HepG2 (cell line): ENCODE results near the gene IFI35. TPM values are rescaled to one million over a fixed set of nuclear protein-coding genes. Genes with fewer than 3 reads are reported as not detected.
A peak's percentile ranks its signal among the peaks of the same experiment; 100 is the strongest.

Experiments used
- AGO1 ChIP-seq: fragments of 200-400 bp; formaldehyde crosslinking; IDR thresholded peaks from 2 replicates; pipeline ENCODE4 v1.6.1; 2017; ENCODE audit warnings: mild to moderate bottlenecking, low read depth, low read length, moderate library complexity; ENCODE audit not compliant: poor library complexity, severe bottlenecking
- KAT2B ChIP-seq: fragments of 150-350 bp; IDR thresholded peaks from 2 replicates; pipeline ENCODE4 v1.6.1; 2014; ENCODE audit warnings: low read depth, low read length, borderline replicate concordance
- MTERF4 ChIP-seq: sonication (generic); formaldehyde crosslinking; IDR thresholded peaks from 2 replicates; pipeline ENCODE4 v1.8.0; 2023; ENCODE audit warnings: mild to moderate bottlenecking, missing genetic modification reagents
- MXD4 ChIP-seq: IDR thresholded peaks from 2 replicates; pipeline ENCODE4 v1.6.1; 2016; ENCODE audit warnings: mild to moderate bottlenecking, missing biosample characterization, missing genetic modification reagents
- PCBP1 ChIP-seq: fragments of 200-400 bp; formaldehyde crosslinking; IDR thresholded peaks from 2 replicates; pipeline ENCODE4 v1.6.1; 2017; ENCODE audit warnings: mild to moderate bottlenecking, low read depth, low read length, borderline replicate concordance
- SMAD1 ChIP-seq: sonication (generic); formaldehyde crosslinking; IDR thresholded peaks from 2 replicates; pipeline ENCODE4 v1.4.0; 2020; ENCODE audit warnings: missing genetic modification reagents, low read depth, mild to moderate bottlenecking, borderline replicate concordance
- TARDBP ChIP-seq: sonication (generic); formaldehyde crosslinking; IDR thresholded peaks from 2 replicates; pipeline ENCODE4 v1.8.0; 2022; ENCODE audit warnings: mild to moderate bottlenecking, missing genetic modification reagents
- TCF12 ChIP-seq, 2 experiments: fragments of 450-650 bp in 1 of 2; sonication (generic) in 1 of 2; formaldehyde crosslinking in 1 of 2; IDR thresholded peaks; 2 replicates each; pipeline versions ENCODE4 v1.6.1 to v1.8.0; 2017 to 2022; ENCODE audit warnings: antibody characterized with exemption in 1 of 2, mild to moderate bottlenecking in 1 of 2, missing genetic modification reagents in 1 of 2, moderate library complexity in 1 of 2
- ZFP82 ChIP-seq: sonication (generic); formaldehyde crosslinking; IDR thresholded peaks from 2 replicates; pipeline ENCODE4 v1.5.1; 2020; ENCODE audit warnings: mild to moderate bottlenecking, missing genetic modification reagents, borderline replicate concordance
- ZNF143 ChIP-seq: sonication (generic); formaldehyde crosslinking; IDR thresholded peaks from 2 replicates; pipeline ENCODE4 v1.4.0; 2020; ENCODE audit warnings: missing genetic modification reagents
- ZNF232 ChIP-seq: sonication (generic); formaldehyde crosslinking; IDR thresholded peaks from 2 replicates; pipeline ENCODE4 v1.4.0; 2020; ENCODE audit warnings: missing genetic modification reagents, borderline replicate concordance
- ZNF263 ChIP-seq: sonication (generic); formaldehyde crosslinking; IDR thresholded peaks from 2 replicates; pipeline ENCODE4 v1.4.0; 2020; ENCODE audit warnings: missing genetic modification reagents
- ZNF3 ChIP-seq: IDR thresholded peaks from 2 replicates; pipeline ENCODE4 v1.7.0; 2017; ENCODE audit warnings: inconsistent platforms
- ZNF30 ChIP-seq: sonication (generic); formaldehyde crosslinking; IDR thresholded peaks from 2 replicates; pipeline ENCODE4 v1.5.0; 2020; ENCODE audit warnings: mild to moderate bottlenecking, missing genetic modification reagents
- ZNF563 ChIP-seq: sonication (generic); formaldehyde crosslinking; IDR thresholded peaks from 2 replicates; pipeline ENCODE4 v1.8.0; 2022; ENCODE audit warnings: mild to moderate bottlenecking, moderate library complexity, missing genetic modification reagents
- ZNF615 ChIP-seq: sonication (generic); formaldehyde crosslinking; IDR thresholded peaks from 2 replicates; pipeline ENCODE4 v1.5.0; 2020; ENCODE audit warnings: mild to moderate bottlenecking, missing genetic modification reagents, borderline replicate concordance
- ZNF709 ChIP-seq: sonication (generic); formaldehyde crosslinking; IDR thresholded peaks from 2 replicates; pipeline ENCODE4 v1.5.0; 2020; ENCODE audit warnings: mild to moderate bottlenecking, missing genetic modification reagents
- ZNF792 ChIP-seq: IDR thresholded peaks from 2 replicates; pipeline ENCODE4 v1.6.1; 2016
- ZNF841 ChIP-seq: sonication (generic); formaldehyde crosslinking; IDR thresholded peaks from 2 replicates; pipeline ENCODE4 v1.8.1; 2023; ENCODE audit warnings: missing genetic modification reagents, borderline replicate concordance
- ZSCAN9 ChIP-seq: IDR thresholded peaks from 2 replicates; pipeline ENCODE4 v1.6.1; 2016; ENCODE audit warnings: borderline replicate concordance
- polyA plus RNA-seq, 8 experiments: library from polyadenylated mRNA; depleted of rRNA in 3 of 8; stranded (reverse) in 7 of 8; unstranded in 1 of 8; fragments of >200 nt; fragmentation: Illumina TruSeq in 4 of 8; extraction: Trizol in 4 of 8; gene quantifications; 2 replicates each; pipeline versions ENCODE4 v1.2.1 to v1.2.3, GENCODE V29; 2011 to 2016; ENCODE audit warnings: low read depth in 4 of 8, missing spikeins in 1 of 8, mixed read lengths in 1 of 8; ENCODE audit not compliant: insufficient read depth in 1 of 8
- total RNA-seq, 5 experiments: library from RNA; depleted of rRNA; stranded (reverse); fragments of >200 nt; fragmentation: Illumina TruSeq; extraction: Trizol; gene quantifications; 2 replicates each; pipeline ENCODE4 v1.2.3, GENCODE V29; 2016; ENCODE audit warnings: low read depth in 1 of 5
- TF ChIP-seq, protein P1 (sequence below): sonication (generic); formaldehyde crosslinking; IDR thresholded peaks from one replicate; pipeline ENCODE4 v1.5.1; 2020; ENCODE audit warnings: mild to moderate bottlenecking, missing genetic modification reagents; ENCODE audit errors: not compliant biosample characterization

IFI35 gene
- total and polyA plus RNA-seq, 2 of the 13 experiments (the other 11 are each of a cell fraction or from before 2014, with no cell fraction given): 28.9 to 38.1 TPM

DNA sequence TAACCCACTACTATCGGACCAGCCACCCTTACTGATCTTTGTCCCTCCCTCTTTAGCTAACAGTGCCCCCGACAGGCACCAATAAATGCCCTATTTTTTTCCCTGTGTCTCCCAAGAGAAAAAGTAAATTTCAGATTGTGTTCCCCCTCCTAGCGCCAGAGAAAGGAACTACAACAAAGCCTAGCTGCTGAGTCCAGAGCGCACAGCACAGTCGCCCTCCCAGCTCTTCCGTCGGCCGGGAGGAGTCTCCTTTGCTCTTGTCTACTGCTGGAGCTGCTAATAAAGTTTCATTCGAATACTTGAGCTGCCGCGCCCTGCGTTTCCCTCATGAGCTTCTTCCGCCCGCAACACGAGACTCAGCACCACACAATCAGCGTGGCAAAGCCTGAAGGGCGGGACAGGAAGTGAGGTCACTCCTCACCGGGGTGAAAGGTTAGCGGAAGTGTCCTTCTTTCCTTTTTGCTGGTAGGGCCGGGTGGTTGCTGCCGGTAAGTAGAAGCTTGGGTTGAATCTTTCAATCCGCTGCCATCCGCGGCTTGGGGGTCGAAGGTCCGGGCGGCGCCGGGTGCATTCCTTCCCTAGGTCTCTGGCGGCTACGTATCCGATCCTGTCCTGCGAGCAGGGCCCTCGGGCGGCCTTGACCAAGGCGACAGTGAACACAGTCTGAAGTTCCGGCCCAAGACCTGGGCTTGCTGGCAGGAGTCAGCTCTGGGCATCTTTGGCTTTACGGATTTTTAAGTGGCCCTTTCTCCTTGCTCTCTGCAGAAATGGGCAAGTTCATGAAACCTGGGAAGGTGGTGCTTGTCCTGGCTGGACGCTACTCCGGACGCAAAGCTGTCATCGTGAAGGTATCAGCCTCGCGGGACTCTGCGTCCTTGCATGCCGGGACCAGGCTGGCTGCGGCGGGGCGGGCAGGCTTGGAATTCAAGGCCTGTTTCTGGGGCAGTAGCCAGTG lies 8.3 kb upstream of the IFI35 start, which contains the start of gene RPL27 (continued):
- TF ChIP-seq, protein P1, sequence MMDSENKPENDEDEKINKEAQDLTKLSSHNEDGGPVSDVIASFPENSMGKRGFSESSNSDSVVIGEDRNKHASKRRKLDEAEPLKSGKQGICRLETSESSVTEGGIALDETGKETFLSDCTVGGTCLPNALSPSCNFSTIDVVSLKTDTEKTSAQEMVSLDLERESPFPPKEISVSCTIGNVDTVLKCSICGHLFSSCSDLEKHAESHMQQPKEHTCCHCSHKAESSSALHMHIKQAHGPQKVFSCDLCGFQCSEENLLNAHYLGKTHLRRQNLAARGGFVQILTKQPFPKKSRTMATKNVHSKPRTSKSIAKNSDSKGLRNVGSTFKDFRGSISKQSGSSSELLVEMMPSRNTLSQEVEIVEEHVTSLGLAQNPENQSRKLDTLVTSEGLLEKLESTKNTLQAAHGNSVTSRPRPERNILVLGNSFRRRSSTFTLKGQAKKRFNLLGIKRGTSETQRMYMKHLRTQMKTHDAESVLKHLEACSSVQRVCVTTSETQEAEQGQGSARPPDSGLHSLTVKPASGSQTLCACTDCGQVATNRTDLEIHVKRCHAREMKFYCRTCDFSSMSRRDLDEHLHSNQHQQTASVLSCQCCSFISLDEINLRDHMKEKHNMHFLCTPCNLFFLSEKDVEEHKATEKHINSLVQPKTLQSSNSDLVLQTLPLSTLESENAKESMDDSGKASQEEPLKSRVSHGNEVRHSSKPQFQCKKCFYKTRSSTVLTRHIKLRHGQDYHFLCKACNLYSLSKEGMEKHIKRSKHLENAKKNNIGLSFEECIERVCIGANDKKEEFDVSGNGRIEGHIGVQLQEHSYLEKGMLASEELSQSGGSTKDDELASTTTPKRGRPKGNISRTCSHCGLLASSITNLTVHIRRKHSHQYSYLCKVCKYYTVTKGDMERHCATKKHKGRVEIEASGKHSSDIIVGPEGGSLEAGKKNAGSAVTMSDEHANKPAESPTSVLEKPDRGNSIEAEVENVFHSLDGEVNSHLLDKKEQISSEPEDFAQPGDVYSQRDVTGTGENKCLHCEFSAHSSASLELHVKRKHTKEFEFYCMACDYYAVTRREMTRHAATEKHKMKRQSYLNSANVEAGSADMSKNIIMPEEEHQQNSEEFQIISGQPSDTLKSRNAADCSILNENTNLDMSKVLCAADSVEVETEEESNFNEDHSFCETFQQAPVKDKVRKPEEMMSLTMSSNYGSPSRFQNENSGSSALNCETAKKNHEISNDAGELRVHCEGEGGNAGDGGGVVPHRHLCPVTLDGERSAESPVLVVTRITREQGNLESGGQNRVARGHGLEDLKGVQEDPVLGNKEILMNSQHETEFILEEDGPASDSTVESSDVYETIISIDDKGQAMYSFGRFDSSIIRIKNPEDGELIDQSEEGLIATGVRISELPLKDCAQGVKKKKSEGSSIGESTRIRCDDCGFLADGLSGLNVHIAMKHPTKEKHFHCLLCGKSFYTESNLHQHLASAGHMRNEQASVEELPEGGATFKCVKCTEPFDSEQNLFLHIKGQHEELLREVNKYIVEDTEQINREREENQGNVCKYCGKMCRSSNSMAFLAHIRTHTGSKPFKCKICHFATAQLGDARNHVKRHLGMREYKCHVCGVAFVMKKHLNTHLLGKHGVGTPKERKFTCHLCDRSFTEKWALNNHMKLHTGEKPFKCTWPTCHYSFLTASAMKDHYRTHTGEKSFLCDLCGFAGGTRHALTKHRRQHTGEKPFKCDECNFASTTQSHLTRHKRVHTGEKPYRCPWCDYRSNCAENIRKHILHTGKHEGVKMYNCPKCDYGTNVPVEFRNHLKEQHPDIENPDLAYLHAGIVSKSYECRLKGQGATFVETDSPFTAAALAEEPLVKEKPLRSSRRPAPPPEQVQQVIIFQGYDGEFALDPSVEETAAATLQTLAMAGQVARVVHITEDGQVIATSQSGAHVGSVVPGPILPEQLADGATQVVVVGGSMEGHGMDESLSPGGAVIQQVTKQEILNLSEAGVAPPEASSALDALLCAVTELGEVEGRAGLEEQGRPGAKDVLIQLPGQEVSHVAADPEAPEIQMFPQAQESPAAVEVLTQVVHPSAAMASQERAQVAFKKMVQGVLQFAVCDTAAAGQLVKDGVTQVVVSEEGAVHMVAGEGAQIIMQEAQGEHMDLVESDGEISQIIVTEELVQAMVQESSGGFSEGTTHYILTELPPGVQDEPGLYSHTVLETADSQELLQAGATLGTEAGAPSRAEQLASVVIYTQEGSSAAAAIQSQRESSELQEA: peak; percentile 84
- TF ChIP-seq ZNF841 (CRISPR knock-in tag) (no peak), SMAD1 (CRISPR knock-in tag) (peak; percentile 82), PCBP1 (peak; percentile 85; the same call in 1 of the 2 replicates), MTERF4 (CRISPR knock-in tag) (peak; percentile 98), ZNF563 (CRISPR knock-in tag) (peak; percentile 88), ZNF3 (CRISPR knock-in tag) (no peak), ZNF143 (CRISPR knock-in tag) (peak; percentile 74), ZNF263 (CRISPR knock-in tag) (peak; percentile 99), ZNF232 (peak; percentile 17), ZNF30 (CRISPR knock-in tag) (peak; percentile 96), AGO1 (peak; percentile 81), TCF12 (IDR thresholded peaks at IDR 0.05) (no peak), TCF12 (CRISPR knock-in tag; IDR thresholded peaks at IDR 0.05) (0 out of 2 replicates have a peak, but pooled peaks have one; percentile 43), ZNF792 (CRISPR knock-in tag) (peak; percentile 99), TARDBP (peak; percentile 99), MXD4 (peak; percentile 94), KAT2B (no peak), ZNF709 (CRISPR knock-in tag) (peak; percentile 94), ZSCAN9 (CRISPR knock-in tag) (peak; percentile 98), ZNF615 (CRISPR knock-in tag) (no peak), ZFP82 (CRISPR knock-in tag) (peak; percentile 83)
